ENCODE measurements around the gene CASZ1.

Gene CASZ1

GRCh38 chr1:10615932-10616671, 180.3 kb downstream of the CASZ1 start:
- DNase-seq: no peak

GRCh38 chr1:10615332-10615731, 181.1 kb downstream of the CASZ1 start:
- no peak for DNase-seq

GRCh38 chr1:10614377-10615225, 181.8 kb downstream of the CASZ1 start:
- no peak for DNase-seq

- no peak for DNase-seq
These were observed 182.6 kb downstream of the CASZ1 start for GRCh38 chr1:10613861-10614260.

- DNase-seq: no peak
These were observed 183.1 kb downstream of the CASZ1 start for GRCh38 chr1:10613340-10613739.

- DNase-seq: no peak
These were observed 183.8 kb downstream of the CASZ1 start for GRCh38 chr1:10612436-10613160.

GRCh38 chr1:10610901-10611600, 185.4 kb downstream of the CASZ1 start:
- peak; percentile 2 for DNase-seq

- no peak for DNase-seq
These were observed 187.8 kb downstream of the CASZ1 start for GRCh38 chr1:10608690-10609089.

- DNase-seq: no peak
These were observed 189.2 kb downstream of the CASZ1 start for GRCh38 chr1:10607228-10607627.

- no peak for DNase-seq
These were observed 190.4 kb downstream of the CASZ1 start for GRCh38 chr1:10606064-10606463.

- no peak for DNase-seq
These were observed 191.5 kb downstream of the CASZ1 start for GRCh38 chr1:10604966-10605365.

- DNase-seq: no peak
These were observed 193.5 kb downstream of the CASZ1 start for GRCh38 chr1:10602936-10603335.

GRCh38 chr1:10601342-10602070, 194.9 kb downstream of the CASZ1 start:
- no peak for DNase-seq

GRCh38 chr1:10599194-10599861, 197.1 kb downstream of the CASZ1 start:
- peak; percentile 90 for DNase-seq

GRCh38 chr1:10598389-10598702, 198.1 kb downstream of the CASZ1 start:
- DNase-seq: no peak

GRCh38 chr1:10597492-10598388, 198.7 kb downstream of the CASZ1 start:
- DNase-seq: no peak

GRCh38 chr1:10596780-10597179, 199.7 kb downstream of the CASZ1 start:
- no peak for DNase-seq

GRCh38 chr1:10594595-10595223, 201.7 kb downstream of the CASZ1 start:
- no peak for DNase-seq

GRCh38 chr1:10593750-10594149, 202.7 kb downstream of the CASZ1 start:
- DNase-seq: no peak

GRCh38 chr1:10592373-10592772, 204.1 kb downstream of the CASZ1 start:
- no peak for DNase-seq

Measured in HCEC 1CT (cell line).